Adipocyte (in vitro differentiated cells): Measurements from ENCODE around the gene PWWP2A.

ENCODE experiments used
- DNase-seq: peaks from one replicate; pipeline ENCODE4 v3.0.0-alpha.2; 2015; ENCODE audit warnings: low read depth
- H3K27me3 ChIP-seq: replicated peaks from 2 replicates; pipeline ENCODE4 v1.7.0; 2013; ENCODE audit warnings: mild to moderate bottlenecking, low read length, moderate library complexity; ENCODE audit not compliant: control insufficient read depth, insufficient read depth
- H3K36me3 ChIP-seq: 2 replicates; pipeline ENCODE4 v1.7.0; 2013; ENCODE audit warnings: low read length, mild to moderate bottlenecking, moderate library complexity; ENCODE audit not compliant: control insufficient read depth, insufficient read depth, severe bottlenecking
- H3K4me1 ChIP-seq: 2 replicates; pipeline ENCODE4 v1.7.0; 2013; ENCODE audit warnings: mild to moderate bottlenecking, low read length, moderate library complexity; ENCODE audit not compliant: control insufficient read depth, insufficient read depth
- H3K4me3 ChIP-seq: 2 replicates; pipeline ENCODE4 v1.7.0; 2013; ENCODE audit warnings: mild to moderate bottlenecking, low read length, moderate library complexity
- H3K9ac ChIP-seq: 2 replicates; pipeline ENCODE4 v1.7.0; 2013; ENCODE audit warnings: mild to moderate bottlenecking, low read length, moderate library complexity
- H3K9me3 ChIP-seq: 2 replicates; pipeline ENCODE4 v1.7.0; 2013; ENCODE audit warnings: mild to moderate bottlenecking, low read length, moderate library complexity; ENCODE audit not compliant: control insufficient read depth

Gene PWWP2A

GRCh38 chr5:160088805-160089204 is 30.4 kb downstream of the PWWP2A start:
- no peak for DNase-seq
- peaks cover 22% of the 10 kb centered on the region for H3K36me3 ChIP-seq
- H3K27me3 ChIP-seq = no peaks in the 10 kb centered on the region
- no peak overlapping the region for H3K9ac ChIP-seq
- H3K4me3 ChIP-seq = no peak overlapping the region
- peaks cover 5% of the 10 kb centered on the region for H3K4me1 ChIP-seq
- H3K9me3 ChIP-seq = no peaks in the 10 kb centered on the region

- Histone ChIP-seq H3K9me3 (no peaks in the 10 kb centered on the region), H3K36me3 (peaks cover 6% of the 10 kb centered on the region), H3K9ac (no peak overlapping the region), H3K4me1 (peaks cover 19% of the 10 kb centered on the region), H3K4me3 (no peak overlapping the region), H3K27me3 (no peaks in the 10 kb centered on the region)
- DNase-seq = no peak
Observed at GRCh38 chr5:160087199-160087598, 32.1 kb downstream of the PWWP2A start.

- H3K36me3 ChIP-seq = no peaks in the 10 kb centered on the region
- no peaks in the 10 kb centered on the region for H3K9me3 ChIP-seq
- H3K4me3 ChIP-seq = no peak overlapping the region
- DNase-seq = no peak
- H3K9ac ChIP-seq = no peak overlapping the region
- H3K27me3 ChIP-seq = no peaks in the 10 kb centered on the region
- H3K4me1 ChIP-seq = peaks cover 19% of the 10 kb centered on the region
Observed at GRCh38 chr5:160084144-160084543, 35.1 kb downstream of the PWWP2A start.

- H3K4me3 ChIP-seq = peak overlapping the region; percentile 54
- H3K4me1 ChIP-seq = peaks cover 19% of the 10 kb centered on the region
- peak; percentile 35 for DNase-seq
- no peak overlapping the region for H3K9ac ChIP-seq
- peaks cover 1% of the 10 kb centered on the region for H3K36me3 ChIP-seq
- H3K27me3 ChIP-seq = no peaks in the 10 kb centered on the region
- H3K9me3 ChIP-seq = no peaks in the 10 kb centered on the region
Observed at GRCh38 chr5:160083501-160083900, 35.7 kb downstream of the PWWP2A start.

- DNase-seq = peak; percentile 77
- H3K9ac ChIP-seq = no peak overlapping the region
- no peaks in the 10 kb centered on the region for H3K9me3 ChIP-seq
- no peaks in the 10 kb centered on the region for H3K27me3 ChIP-seq
- H3K4me1 ChIP-seq = peaks cover 19% of the 10 kb centered on the region
- H3K4me3 ChIP-seq = peak overlapping the region; percentile 54
- peaks cover 6% of the 10 kb centered on the region for H3K36me3 ChIP-seq
Observed at GRCh38 chr5:160082614-160083500, 36.4 kb downstream of the PWWP2A start.

GRCh38 chr5:160081495-160081894 is 37.8 kb downstream of the PWWP2A start:
- Histone ChIP-seq H3K9me3 (no peaks in the 10 kb centered on the region), H3K9ac (no peak overlapping the region), H3K4me1 (peaks cover 19% of the 10 kb centered on the region), H3K4me3 (no peak overlapping the region), H3K36me3 (peaks cover 10% of the 10 kb centered on the region), H3K27me3 (no peaks in the 10 kb centered on the region)
- no peak for DNase-seq

- DNase-seq = no peak
- no peak overlapping the region for H3K4me3 ChIP-seq
- H3K9me3 ChIP-seq = no peaks in the 10 kb centered on the region
- H3K36me3 ChIP-seq = peaks cover 10% of the 10 kb centered on the region
- H3K9ac ChIP-seq = no peak overlapping the region
- H3K27me3 ChIP-seq = no peaks in the 10 kb centered on the region
- peaks cover 19% of the 10 kb centered on the region for H3K4me1 ChIP-seq
Observed at GRCh38 chr5:160079753-160080152, 39.5 kb downstream of the PWWP2A start.

- Histone ChIP-seq H3K9me3 (no peaks in the 10 kb centered on the region), H3K4me3 (no peak overlapping the region), H3K27me3 (no peaks in the 10 kb centered on the region), H3K9ac (no peak overlapping the region), H3K4me1 (no peaks in the 10 kb centered on the region), H3K36me3 (peaks cover 10% of the 10 kb centered on the region)
- no peak for DNase-seq
Observed at GRCh38 chr5:160076997-160077396, 42.3 kb downstream of the PWWP2A start.

GRCh38 chr5:160075073-160075472 is 44.2 kb downstream of the PWWP2A start:
- H3K4me3 ChIP-seq = no peak overlapping the region
- no peak overlapping the region for H3K9ac ChIP-seq
- H3K4me1 ChIP-seq = peaks cover 10% of the 10 kb centered on the region
- H3K36me3 ChIP-seq = peaks cover 10% of the 10 kb centered on the region
- no peak for DNase-seq
- H3K27me3 ChIP-seq = no peaks in the 10 kb centered on the region
- no peaks in the 10 kb centered on the region for H3K9me3 ChIP-seq

GRCh38 chr5:160071916-160072315 is 47.3 kb downstream of the PWWP2A start:
- Histone ChIP-seq H3K27me3 (no peaks in the 10 kb centered on the region), H3K4me1 (peaks cover 10% of the 10 kb centered on the region), H3K9ac (no peak overlapping the region), H3K4me3 (no peak overlapping the region), H3K36me3 (peaks cover 8% of the 10 kb centered on the region), H3K9me3 (no peaks in the 10 kb centered on the region)
- no peak for DNase-seq

- peaks cover 12% of the 10 kb centered on the region for H3K36me3 ChIP-seq
- no peaks in the 10 kb centered on the region for H3K9me3 ChIP-seq
- H3K4me1 ChIP-seq = peaks cover 10% of the 10 kb centered on the region
- DNase-seq = no peak
- H3K27me3 ChIP-seq = no peaks in the 10 kb centered on the region
- H3K4me3 ChIP-seq = no peak overlapping the region
- no peak overlapping the region for H3K9ac ChIP-seq
Observed at GRCh38 chr5:160071516-160071915, 47.7 kb downstream of the PWWP2A start.
